HG02678 (cell line): ENCODE results near the gene PTCH2.

Source experiments
- ATAC-seq: cut with Tn5 transposase; IDR thresholded peaks from one replicate; pipeline ENCODE4 v1.9.1; 2021; ENCODE audit warnings: mild to moderate bottlenecking, moderate library complexity; ENCODE audit not compliant: unreplicated experiment

Gene PTCH2, protein sequence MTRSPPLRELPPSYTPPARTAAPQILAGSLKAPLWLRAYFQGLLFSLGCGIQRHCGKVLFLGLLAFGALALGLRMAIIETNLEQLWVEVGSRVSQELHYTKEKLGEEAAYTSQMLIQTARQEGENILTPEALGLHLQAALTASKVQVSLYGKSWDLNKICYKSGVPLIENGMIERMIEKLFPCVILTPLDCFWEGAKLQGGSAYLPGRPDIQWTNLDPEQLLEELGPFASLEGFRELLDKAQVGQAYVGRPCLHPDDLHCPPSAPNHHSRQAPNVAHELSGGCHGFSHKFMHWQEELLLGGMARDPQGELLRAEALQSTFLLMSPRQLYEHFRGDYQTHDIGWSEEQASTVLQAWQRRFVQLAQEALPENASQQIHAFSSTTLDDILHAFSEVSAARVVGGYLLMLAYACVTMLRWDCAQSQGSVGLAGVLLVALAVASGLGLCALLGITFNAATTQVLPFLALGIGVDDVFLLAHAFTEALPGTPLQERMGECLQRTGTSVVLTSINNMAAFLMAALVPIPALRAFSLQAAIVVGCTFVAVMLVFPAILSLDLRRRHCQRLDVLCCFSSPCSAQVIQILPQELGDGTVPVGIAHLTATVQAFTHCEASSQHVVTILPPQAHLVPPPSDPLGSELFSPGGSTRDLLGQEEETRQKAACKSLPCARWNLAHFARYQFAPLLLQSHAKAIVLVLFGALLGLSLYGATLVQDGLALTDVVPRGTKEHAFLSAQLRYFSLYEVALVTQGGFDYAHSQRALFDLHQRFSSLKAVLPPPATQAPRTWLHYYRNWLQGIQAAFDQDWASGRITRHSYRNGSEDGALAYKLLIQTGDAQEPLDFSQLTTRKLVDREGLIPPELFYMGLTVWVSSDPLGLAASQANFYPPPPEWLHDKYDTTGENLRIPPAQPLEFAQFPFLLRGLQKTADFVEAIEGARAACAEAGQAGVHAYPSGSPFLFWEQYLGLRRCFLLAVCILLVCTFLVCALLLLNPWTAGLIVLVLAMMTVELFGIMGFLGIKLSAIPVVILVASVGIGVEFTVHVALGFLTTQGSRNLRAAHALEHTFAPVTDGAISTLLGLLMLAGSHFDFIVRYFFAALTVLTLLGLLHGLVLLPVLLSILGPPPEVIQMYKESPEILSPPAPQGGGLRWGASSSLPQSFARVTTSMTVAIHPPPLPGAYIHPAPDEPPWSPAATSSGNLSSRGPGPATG

DNA sequence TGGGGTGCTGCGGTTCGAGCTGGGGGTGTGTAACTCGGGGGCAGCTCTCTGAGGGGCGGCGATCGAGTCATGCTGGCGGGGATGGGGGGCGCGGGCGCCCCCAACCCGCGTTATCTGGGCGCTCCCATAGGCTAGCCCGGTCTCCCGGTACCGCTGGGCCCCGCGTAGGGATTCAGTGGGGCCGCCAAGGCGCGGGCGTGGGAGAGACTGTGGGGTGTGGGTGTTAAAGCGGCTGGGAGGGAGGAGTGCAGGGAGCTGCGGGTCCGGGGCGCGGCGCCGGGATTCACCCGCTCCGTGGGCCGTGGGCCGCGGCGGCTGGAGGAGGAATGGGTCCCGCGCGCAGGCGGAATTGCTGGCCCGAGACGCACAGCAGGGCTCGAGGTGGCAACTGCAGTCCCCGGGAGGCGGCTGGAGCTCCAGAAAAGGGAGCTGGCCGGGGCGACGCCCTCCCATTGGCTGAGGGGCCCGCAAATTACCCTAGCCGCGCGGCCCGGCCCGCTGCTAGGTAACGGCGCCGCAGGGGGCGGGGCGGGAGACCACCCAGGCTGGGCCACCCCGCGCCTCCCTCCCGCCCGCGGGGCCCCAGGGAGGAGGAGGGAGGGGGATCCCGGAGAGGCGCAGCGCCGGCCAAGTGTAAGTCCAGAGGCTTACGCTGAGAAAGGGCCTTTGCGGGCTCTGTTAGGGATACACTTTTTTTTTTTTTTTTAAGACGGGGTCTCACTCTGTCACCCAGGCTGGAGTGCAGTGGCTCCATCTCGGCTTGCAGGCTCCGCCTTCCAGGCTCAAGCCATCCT is at the start of gene PTCH2:
Gene PTCH2 (minus strand): TSS at position 392 of the 794 bp plus-strand sequence. CDS start 321 bp downstream, at position 71.
- peak; percentile 60 for ATAC-seq

DNA sequence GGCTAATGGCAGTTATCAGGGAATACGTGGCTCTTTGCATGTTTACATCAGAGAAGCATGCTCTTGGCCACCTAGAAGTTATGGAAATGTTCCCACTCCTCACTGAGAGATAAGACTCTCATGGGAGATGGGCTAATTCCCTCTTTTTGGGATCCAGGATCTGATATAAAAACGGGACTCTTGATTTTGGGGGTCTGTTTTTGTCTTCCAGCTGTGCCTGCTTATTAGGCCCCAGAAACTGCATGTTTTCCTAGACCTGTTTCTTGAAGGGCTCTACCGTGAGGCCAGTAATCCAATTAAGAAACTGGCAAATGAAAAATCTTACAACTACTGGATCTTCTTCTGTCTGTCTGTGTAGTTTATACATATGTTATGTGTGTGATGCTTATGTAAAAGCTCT is 47.0 kb upstream of the PTCH2 start:
- ATAC-seq: no peak

GRCh38 chr1:44885406-44885805 is 42.4 kb upstream of the PTCH2 start:
- ATAC-seq: no peak

DNA sequence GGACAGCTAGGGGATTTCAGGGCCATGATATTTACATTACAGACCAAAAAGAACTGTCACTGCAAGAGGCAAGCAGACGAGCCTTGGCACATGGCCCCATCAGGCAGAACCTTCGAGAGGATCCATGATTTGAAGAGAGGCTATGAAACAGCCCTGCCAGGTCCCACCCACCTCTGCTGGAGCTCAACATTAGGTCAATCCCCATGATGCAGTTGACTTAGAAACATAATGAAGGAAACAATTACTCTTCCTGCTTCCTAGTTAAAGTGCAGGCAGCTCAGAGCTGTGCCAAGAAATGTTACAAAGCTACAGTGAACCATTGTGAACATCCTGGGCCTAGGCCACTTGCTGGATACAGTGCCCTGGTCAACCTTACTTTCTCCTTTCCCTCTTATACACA is 41.7 kb upstream of the PTCH2 start:
- ATAC-seq: no peak

GRCh38 chr1:44881011-44881632 is 38.1 kb upstream of the PTCH2 start:
- no peak for ATAC-seq

- no peak for ATAC-seq
Observed at GRCh38 chr1:44874155-44874554, 31.1 kb upstream of the PTCH2 start.

- no peak for ATAC-seq
Observed at GRCh38 chr1:44870096-44870495, 27.0 kb upstream of the PTCH2 start.

DNA sequence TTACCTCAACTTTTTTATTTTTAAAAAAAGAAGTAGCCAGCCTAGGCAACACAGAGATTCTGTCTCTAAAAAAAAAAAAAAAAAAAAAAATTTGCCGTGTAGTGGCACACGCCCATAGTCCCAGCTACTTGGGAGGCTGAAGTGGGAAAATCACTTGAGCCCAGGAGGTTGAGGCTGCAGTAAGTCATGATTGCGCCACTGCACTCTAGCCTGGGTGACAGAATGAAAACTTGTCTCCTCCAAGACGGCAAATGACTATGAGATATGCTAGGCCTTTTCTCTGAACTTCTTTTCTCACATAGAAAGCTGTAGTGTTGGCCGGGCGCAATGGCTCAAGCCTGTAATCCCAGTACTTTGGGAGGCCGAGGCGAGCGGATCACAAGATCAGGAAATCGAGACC is 24.7 kb upstream of the PTCH2 start:
- no peak for ATAC-seq

DNA sequence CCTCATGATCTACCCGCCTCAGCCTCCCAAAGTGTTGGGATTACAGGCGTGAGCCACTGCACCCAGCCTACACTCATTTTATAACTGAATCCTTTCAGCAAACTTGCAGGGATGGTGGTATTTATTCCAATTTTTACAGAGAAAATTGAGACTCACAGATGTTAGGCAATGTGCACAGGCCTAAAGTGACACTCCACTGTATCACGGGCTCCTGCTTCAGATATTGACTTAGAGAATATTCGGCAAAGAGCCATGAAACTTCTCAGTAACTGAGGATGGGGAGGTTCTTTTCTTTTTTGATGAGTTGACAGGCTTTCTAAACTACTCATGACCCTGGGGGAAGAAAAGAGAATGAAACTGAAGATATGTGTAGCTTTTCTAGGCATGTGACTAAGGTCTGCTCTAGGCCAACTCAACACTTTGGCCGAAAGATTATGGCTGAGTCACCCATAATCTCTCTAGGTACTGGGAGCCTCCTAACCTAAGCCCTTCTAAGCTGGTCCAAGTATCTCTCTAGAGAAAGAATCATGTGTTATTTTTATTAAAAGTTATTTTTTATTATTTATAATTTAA is 19.9 kb upstream of the PTCH2 start:
- ATAC-seq: no peak

DNA sequence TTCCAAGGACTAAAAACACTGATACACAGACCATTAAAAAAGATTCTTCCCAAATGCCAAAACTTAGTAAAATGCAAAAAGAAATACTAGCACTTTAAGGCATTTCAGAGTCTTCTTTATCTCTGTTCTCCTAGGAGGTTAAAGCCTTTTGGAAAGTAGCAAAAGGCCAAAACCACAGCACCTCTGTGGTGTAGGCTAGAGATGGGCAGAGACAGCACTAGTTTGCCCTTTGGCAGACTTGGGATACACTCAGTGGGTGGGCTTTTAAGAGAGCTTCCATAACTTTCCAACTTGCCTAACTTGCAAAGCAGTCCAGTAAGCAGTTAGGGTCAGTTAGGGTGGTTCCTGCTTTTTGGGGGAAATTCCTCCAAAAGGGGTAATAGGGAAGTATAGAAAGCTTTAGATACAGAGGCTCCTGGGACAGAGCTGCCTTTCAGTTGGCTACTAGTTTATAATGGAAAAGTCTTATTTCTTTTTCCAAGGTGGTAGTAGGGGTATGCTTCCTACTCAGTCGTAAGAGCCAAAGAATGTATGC is 17.9 kb upstream of the PTCH2 start:
- no peak for ATAC-seq

GRCh38 chr1:44860331-44860730 is 17.3 kb upstream of the PTCH2 start:
- ATAC-seq: no peak

- ATAC-seq: no peak
Observed at GRCh38 chr1:44857446-44857845, 14.4 kb upstream of the PTCH2 start.

DNA sequence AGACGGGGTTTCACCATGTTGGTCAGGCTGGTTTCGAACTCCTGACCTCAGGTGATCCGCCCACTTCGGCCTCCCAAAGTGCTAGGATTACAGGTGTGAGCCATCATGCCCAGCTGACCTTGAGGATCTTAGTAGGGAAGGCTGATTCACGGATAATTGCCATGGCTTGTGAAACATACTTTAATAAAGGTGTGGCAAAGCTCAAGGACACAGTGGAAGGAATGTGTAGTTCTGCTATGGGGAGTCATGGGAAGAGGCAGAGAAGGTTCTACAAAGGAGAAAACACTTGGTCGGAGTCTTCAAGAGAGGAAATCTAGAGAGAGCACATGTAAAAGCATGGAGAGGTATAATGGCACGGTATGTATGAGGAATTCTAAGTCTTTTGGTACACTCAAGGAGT is 12.7 kb upstream of the PTCH2 start:
- ATAC-seq: no peak

DNA sequence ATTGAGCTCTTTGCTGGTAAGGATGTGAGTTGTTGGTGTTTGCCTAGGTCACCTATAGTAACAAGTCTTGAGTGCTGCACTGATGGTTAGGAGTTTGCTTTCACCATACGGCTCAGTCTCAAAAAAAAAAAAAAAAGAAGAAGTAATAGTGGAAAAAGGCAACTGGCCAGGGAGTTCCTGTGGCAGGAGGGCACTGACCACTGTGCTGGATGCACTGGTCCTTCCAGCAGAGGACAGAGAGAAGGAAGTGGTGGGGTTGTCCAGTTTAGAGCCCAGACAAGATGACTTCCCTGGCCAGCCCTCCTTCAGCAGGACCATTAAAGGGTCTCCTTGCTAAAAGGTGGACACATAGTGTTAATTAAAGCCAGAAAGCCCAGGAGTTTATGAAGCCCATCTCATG is 11.9 kb upstream of the PTCH2 start:
- no peak for ATAC-seq

- no peak for ATAC-seq
Observed at GRCh38 chr1:44853201-44853600, 10.1 kb upstream of the PTCH2 start.

DNA sequence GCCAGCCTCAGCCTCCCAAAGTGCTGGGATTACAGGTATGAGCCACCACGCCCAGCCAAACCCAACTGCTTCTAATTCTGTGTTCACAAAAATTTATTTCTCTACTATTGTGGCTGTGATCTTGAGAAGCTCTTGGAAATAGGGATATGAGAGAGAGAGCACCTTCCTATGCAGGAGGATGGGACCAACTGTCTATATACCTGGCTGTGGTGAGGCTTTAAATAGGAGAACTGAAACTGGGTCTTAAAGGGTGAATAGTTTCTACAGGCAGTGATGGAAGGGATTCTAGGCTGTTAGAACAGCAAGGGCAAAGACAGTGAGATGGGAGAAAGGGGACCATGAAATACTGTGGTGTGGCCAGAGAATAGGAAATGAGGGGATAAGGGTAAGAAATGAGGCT is 8.3 kb upstream of the PTCH2 start:
- ATAC-seq: no peak

DNA sequence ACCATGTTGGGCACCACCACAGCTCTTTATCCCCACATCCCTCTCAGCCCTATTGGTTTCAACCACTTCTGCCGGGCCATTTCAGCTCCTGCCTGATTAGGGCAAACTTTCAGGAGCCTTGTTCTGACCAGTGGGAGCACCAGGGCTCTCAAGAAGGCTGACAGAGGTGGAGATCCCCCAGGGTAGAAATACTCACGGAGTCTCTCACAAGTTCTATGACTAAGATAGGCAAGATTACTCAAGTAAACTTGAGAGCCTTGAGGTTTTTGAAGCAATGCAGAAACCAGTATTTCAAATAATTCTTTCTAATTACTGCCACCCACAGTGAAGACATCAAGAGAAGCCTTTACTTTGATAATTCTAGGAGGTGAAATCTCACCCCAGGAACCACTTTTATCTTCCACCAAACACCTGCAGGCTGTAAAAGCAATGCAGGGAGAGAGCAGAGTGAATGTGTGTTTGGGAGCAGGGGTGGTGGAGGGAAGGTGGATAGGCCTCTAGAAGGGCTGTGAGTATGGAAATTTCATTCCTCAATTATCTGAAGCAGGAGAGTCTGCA is 6.6 kb upstream of the PTCH2 start:
- no peak for ATAC-seq

DNA sequence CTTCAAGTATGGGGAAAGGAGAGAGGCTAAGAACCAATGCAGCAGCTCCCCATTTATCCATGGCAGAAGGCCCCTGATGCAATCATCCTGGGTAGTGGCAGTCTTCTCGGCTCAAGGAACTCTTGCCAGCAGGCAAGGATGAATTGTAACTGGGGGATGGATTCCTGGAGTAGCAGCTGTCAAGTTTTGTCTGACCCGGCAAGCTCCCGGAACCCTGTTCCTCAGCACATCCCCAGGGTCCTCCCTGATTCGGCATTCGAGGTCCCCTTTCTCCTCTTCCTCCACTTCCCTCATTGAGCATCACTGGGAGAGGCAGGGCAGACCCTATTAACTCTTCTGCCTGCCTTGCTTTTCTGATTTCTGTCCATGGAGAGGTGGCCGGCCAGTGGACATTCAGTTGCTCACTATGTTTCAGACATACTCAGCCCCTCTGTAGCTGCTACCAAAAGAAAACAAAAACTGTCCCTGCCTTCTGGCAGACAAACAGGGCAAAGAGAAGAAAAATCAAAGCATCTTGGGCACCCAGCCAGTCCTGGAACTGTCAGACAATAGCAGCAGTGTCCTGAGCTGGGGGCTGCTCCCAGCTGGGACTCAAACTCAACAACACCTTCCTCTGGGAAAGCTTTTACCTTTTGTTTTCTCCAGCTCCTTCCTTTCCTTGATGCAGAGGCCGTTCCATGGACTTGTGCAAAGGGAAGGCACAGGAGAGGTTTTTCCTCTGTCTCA is 5.6 kb upstream of the PTCH2 start:
- no peak for ATAC-seq

DNA sequence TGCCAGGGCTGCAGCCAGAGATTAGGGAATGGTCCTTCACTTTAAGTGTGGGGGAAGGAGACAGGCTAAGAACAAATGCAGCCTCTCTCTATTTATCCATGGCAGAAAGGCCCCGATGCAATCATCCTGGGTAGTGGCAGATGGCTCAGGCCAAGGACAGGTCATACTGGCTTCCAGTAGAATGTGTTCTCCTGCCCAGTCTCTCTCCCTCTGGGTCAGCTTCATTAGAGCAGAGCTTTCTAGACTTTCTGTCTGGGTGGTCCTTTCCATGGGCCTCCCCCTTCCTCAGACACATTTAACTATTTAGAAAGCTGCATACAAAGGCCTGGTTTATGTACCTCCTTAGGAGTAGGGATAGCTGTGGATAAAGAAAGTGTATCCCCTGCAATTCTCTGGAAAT is 4.8 kb upstream of the PTCH2 start:
- ATAC-seq: no peak
